Peyer's patch (tissue), 4 donors: Measurements from ENCODE around the gene BLCAP. TPM values are rescaled to one million over a fixed set of nuclear protein-coding genes. Genes with fewer than 3 reads are reported as not detected.

ENCODE experiments used
- DNase-seq, 3 donors: peaks; one replicate each; pipeline ENCODE4 v3.0.0-alpha.2; 2017 to 2019
- H3K27ac ChIP-seq, 4 donors: fragments of 200-600 bp; sonication (generic); one replicate each; pipeline ENCODE4 v1.5.1; 2016 to 2019
- H3K27me3 ChIP-seq, 2 donors: fragments of 200-600 bp; sonication (generic); one replicate each; pipeline ENCODE4 v1.5.1; 2019
- H3K36me3 ChIP-seq, 3 donors: fragments of 200-600 bp; sonication (generic); one replicate each; pipeline ENCODE4 v1.5.1; 2016 to 2019
- H3K4me1 ChIP-seq, 4 donors: fragments of 200-600 bp; sonication (generic); one replicate each; pipeline ENCODE4 v1.5.1; 2016 to 2019
- H3K4me3 ChIP-seq, 4 donors: fragments of 200-600 bp; sonication (generic); 1 replicate in 3 of 4; 2 replicates in 1 of 4; pipeline ENCODE4 v1.5.1; 2016 to 2019; ENCODE audit warnings: mild to moderate bottlenecking in 1 of 4
- H3K9me3 ChIP-seq, 4 donors: fragments of 200-600 bp; sonication (generic); one replicate each; pipeline ENCODE4 v1.5.1; 2016 to 2019; ENCODE audit warnings: mild to moderate bottlenecking in 1 of 4
- CTCF ChIP-seq, 6 experiments: fragments of 450-650 bp in 4 of 6; fragments of 200-600 bp in 2 of 6; sonication (generic) in 1 of 6; IDR thresholded peaks; one replicate each; pipeline ENCODE4 v1.5.1; 2017 to 2019; ENCODE audit warnings: antibody characterized with exemption in 6 of 6, mild to moderate bottlenecking in 3 of 6, moderate library complexity in 1 of 6
- POLR2A ChIP-seq, 2 donors: fragments of 450-650 bp; IDR thresholded peaks; one replicate each; pipeline ENCODE4 v1.5.1; 2017; ENCODE audit warnings: antibody characterized with exemption in 2 of 2, mild to moderate bottlenecking in 2 of 2, moderate library complexity in 2 of 2
- total RNA-seq, 4 donors: library from RNA; depleted of rRNA; stranded (reverse); fragments of >200 nt; gene quantifications; one replicate each; pipeline ENCODE4 v1.1.0, GENCODE V29; 2016

The BLCAP gene
- total RNA-seq, 4 donors from 2014 or later = 44.6 to 129 (median 118) TPM

GRCh38 chr20:37565134-37565811 is 37.6 kb upstream of the BLCAP start:
- DNase-seq = peak in 1 of 3 donors; percentile 33
- TF ChIP-seq CTCF (IDR thresholded peaks at IDR 0.05) (no peak), POLR2A (IDR thresholded peaks at IDR 0.05) (no peak)
- no peak overlapping the region for H3K27ac ChIP-seq
- no peak overlapping the region for H3K4me3 ChIP-seq
- H3K4me1 ChIP-seq = peaks cover 0 to 8% (median 0%) of the 10 kb centered on the region in 4 donors
- H3K27me3 ChIP-seq = peaks cover 0 to 4% of the 10 kb centered on the region in 2 donors
- no peaks in the 10 kb centered on the region for H3K9me3 ChIP-seq
- no peaks in the 10 kb centered on the region for H3K36me3 ChIP-seq

GRCh38 chr20:37564388-37565133 is 36.9 kb upstream of the BLCAP start:
- Histone ChIP-seq H3K9me3 (no peaks in the 10 kb centered on the region), H3K27ac (no peak overlapping the region), H3K27me3 (peaks cover 0 to 4% of the 10 kb centered on the region in 2 donors), H3K36me3 (no peaks in the 10 kb centered on the region), H3K4me3 (no peak overlapping the region), H3K4me1 (peaks cover 0 to 8% (median 0%) of the 10 kb centered on the region in 4 donors)
- DNase-seq = peak; percentile 19 to 66 (median 56)
- TF ChIP-seq POLR2A (IDR thresholded peaks at IDR 0.05) (no peak), CTCF (IDR thresholded peaks at IDR 0.05) (peak; percentile 59 to 83 (median 80))

- no peaks in the 10 kb centered on the region for H3K9me3 ChIP-seq
- no peak for TF ChIP-seq CTCF (IDR thresholded peaks at IDR 0.05)
- TF ChIP-seq POLR2A (IDR thresholded peaks at IDR 0.05) = no peak
- no peak overlapping the region for H3K4me3 ChIP-seq
- peaks cover 0 to 8% (median 0%) of the 10 kb centered on the region in 4 donors for H3K4me1 ChIP-seq
- peak in 1 of 3 donors; percentile 37 for DNase-seq
- no peaks in the 10 kb centered on the region for H3K36me3 ChIP-seq
- no peak overlapping the region for H3K27ac ChIP-seq
- H3K27me3 ChIP-seq = peaks cover 0 to 4% of the 10 kb centered on the region in 2 donors
Observed at GRCh38 chr20:37564016-37564387, 36.3 kb upstream of the BLCAP start.

GRCh38 chr20:37562695-37563480 is 35.2 kb upstream of the BLCAP start:
- Histone ChIP-seq H3K9me3 (no peaks in the 10 kb centered on the region), H3K27ac (no peak overlapping the region), H3K4me3 (no peak overlapping the region), H3K36me3 (no peaks in the 10 kb centered on the region), H3K27me3 (peaks cover 0 to 4% of the 10 kb centered on the region in 2 donors), H3K4me1 (peaks cover 0 to 8% (median 0%) of the 10 kb centered on the region in 4 donors)
- TF ChIP-seq CTCF (IDR thresholded peaks at IDR 0.05) (no peak), POLR2A (IDR thresholded peaks at IDR 0.05) (no peak)
- peak in 1 of 3 donors; percentile 5 for DNase-seq

- no peaks in the 10 kb centered on the region for H3K9me3 ChIP-seq
- peaks cover 0 to 4% of the 10 kb centered on the region in 2 donors for H3K27me3 ChIP-seq
- H3K27ac ChIP-seq = no peak overlapping the region
- H3K4me1 ChIP-seq = peaks cover 0 to 8% (median 0%) of the 10 kb centered on the region in 4 donors
- no peaks in the 10 kb centered on the region for H3K36me3 ChIP-seq
- no peak overlapping the region for H3K4me3 ChIP-seq
- DNase-seq = peak in 1 of 3 donors; percentile 9
- TF ChIP-seq POLR2A (IDR thresholded peaks at IDR 0.05) (no peak), CTCF (IDR thresholded peaks at IDR 0.05) (no peak)
Observed at GRCh38 chr20:37560629-37561028, 33.0 kb upstream of the BLCAP start.
